ENCODE measurements around the gene ANKHD1.

The ANKHD1 gene

DNA sequence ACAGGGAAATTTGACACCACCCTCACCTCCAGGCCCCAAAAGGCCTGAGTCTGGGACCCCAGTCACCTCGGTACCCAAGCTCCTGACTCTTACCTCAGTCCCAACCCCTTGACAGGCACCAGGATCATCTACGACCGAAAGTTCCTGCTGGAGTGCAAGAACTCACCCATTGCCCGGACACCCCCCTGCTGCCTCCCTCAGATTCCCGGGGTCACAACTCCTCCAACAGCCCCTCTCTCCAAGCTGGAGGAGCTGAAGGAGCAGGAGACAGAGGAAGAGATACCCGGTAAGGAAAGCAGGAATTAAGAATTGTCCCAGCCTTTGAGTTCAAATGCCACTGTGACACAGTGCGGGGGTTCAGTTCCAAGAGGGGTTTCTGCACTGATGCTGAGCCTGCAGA lies 147.2 kb downstream of the ANKHD1 start:
- DNase-seq (ENCODE audit: low read depth), result no peak
- TF ChIP-seq CTCF (conservative IDR thresholded peaks at IDR 0.05; ENCODE audit: low read depth, low read length), result no peak
- H3K4me3 ChIP-seq (ENCODE audit: low read length), result no peak overlapping the region

DNA sequence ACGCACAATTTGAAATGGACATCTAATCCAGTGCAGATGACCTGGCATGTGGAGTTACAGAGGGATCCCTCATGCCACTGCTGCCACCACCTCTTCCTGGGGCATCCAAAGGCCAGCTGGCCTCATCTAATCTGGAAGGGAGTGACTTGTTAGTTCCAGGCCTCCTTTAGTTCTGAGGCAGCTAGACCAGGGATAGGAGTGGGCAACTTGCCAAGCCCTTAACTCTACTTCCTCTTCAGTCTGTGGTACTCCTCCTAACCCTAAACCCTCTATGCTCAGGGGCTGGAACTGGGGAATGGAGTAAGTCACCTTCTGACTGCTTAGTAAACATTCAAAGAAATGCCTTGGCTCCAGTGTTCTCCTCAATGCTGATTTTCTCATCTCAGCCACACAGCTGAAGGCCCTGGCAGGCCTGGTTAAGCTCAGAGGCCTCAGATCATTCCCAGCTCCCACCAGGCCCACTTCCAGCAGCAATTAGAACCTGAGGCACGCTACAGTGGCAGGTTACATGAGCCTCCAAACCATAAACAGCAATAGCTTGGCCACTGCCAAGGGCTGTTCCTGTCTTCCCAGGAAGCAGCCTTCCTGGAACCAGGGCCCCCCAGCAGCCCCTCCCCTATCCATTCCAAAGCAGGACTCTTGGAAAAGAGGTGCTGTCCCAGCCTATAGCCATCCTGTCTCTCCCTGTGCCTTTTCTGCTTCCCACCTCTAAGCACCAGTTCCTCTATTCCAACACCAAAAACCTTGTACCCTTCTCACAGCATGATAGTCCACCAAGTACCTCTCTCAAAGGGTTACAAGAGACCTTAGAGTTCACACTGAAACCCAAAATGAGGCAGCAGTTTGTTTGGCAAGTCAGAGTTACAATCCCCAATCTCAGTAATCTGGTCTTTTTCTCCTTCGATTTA lies 147.9 kb downstream of the ANKHD1 start:
- no peak for DNase-seq (ENCODE audit: low read depth)
- no peak overlapping the region for H3K4me3 ChIP-seq (ENCODE audit: low read length)
- no peak for TF ChIP-seq CTCF (conservative IDR thresholded peaks at IDR 0.05; ENCODE audit: low read depth, low read length)

- no peak overlapping the region for H3K4me3 ChIP-seq (ENCODE audit: low read length)
- DNase-seq (ENCODE audit: low read depth), result no peak
- TF ChIP-seq CTCF (conservative IDR thresholded peaks at IDR 0.05; ENCODE audit: low read depth, low read length), result no peak
These were observed 148.8 kb downstream of the ANKHD1 start for GRCh38 chr5:140550147-140551079.

DNA sequence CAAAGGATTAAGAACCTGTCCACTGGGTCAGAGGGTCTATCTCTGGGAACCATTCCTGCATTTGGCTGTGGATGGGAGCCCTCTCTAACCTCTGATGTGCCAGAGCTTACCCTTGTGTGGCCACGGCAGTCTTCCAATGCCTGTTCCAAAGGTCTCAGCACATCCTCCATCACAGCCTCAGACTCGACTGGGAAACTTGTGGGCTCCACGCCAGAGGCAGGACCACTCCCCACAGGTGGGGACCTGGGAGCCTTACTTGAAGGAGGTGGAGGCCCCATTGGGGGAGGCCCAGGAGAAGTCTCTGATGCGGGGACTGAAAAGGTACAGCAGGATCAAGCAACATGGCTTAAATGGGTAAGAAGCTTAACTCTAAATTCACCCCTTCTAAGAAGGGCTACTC lies 150.2 kb downstream of the ANKHD1 start:
- no peak for TF ChIP-seq CTCF (conservative IDR thresholded peaks at IDR 0.05; ENCODE audit: low read depth, low read length)
- DNase-seq (ENCODE audit: low read depth), result no peak
- H3K4me3 ChIP-seq (ENCODE audit: low read length), result no peak overlapping the region

GRCh38 chr5:140553657-140554056 lies 152.0 kb downstream of the ANKHD1 start:
- H3K4me3 ChIP-seq (ENCODE audit: low read length), result no peak overlapping the region
- DNase-seq (ENCODE audit: low read depth), result no peak
- TF ChIP-seq CTCF (conservative IDR thresholded peaks at IDR 0.05; ENCODE audit: low read depth, low read length), result no peak

- TF ChIP-seq CTCF (conservative IDR thresholded peaks at IDR 0.05; ENCODE audit: low read depth, low read length), result no peak
- DNase-seq (ENCODE audit: low read depth), result no peak
- no peak overlapping the region for H3K4me3 ChIP-seq (ENCODE audit: low read length)
These were observed 152.8 kb downstream of the ANKHD1 start for GRCh38 chr5:140554454-140554853.
